ENCODE results near the gene CLDN34.

The CLDN34 gene

GRCh38 chrX:10017872-10018271, 50.7 kb downstream of the CLDN34 start:
- DNase-seq = no peak
